GM19238 (cell line): ENCODE measurements around the gene GOLGA8R.
"Not testable (repeated sequence)": the region's sequence is repeated elsewhere in the genome, so short reads cannot be mapped to it uniquely, and the experiment has no call there.

Experiments used
- DNase-seq: peaks from one replicate; pipeline ENCODE4 v3.0.0; 2011; ENCODE audit warnings: low spot score; ENCODE audit not compliant: insufficient read length

GOLGA8R gene, protein sequence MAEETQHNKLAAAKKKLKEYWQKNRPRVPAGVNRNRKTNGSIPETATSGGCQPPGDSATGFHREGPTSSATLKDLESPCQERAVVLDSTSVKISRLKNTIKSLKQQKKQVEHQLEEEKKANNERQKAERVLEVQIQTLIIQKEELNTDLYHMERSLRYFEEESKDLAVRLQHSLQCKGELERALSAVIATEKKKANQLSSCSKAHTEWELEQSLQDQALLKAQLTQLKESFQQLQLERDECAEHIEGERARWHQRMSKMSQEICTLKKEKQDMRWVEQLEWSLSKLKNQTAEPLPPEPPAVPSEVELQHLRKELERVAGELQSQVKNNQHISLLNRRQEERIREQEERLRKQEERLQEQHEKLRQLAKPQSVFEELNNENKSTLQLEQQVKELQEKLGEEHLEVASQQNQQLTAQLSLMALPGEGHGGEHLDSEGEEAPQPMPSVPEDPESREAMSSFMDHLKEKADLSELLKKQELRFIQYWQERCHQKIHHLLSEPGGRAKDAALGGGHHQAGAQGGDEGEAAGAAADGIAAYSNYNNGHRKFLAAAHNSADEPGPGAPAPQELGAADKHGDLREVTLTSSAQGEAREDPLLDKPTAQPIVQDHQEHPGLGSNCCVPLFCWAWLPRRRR

GRCh38 chr15:30414160-30414559 lies at the start of gene GOLGA8R:
Gene GOLGA8R, minus strand, starts transcription at chr15:30414260. Its CDS starts 98 bp downstream, at chr15:30414162.
- DNase-seq, result not testable (repeated sequence)

- DNase-seq, result not testable (repeated sequence)
These were observed 49.8 kb upstream of the GOLGA8R start for GRCh38 chr15:30463849-30464248.

GRCh38 chr15:30462176-30462575 lies 48.1 kb upstream of the GOLGA8R start:
- DNase-seq, result not testable (repeated sequence)

DNA sequence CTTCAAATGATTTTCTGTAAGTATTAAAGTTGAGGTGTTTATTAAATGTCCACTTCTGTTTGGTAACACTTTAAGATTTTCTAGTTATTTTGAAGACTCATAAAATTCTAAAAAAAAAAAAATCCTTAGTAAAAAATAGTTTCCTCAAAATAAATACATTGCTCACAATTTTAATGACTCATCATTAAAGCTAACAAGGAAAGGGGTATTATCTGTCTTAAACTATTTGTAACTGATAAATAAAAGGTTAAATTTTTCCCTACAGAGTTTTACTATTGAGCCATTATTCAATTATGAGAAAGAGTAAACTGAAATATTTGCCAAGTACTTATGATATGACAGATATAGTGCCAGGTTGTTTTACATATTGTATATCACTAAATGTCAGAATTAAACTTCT lies 38.6 kb upstream of the GOLGA8R start:
- DNase-seq, result not testable (repeated sequence)

GRCh38 chr15:30438348-30438747 lies 24.3 kb upstream of the GOLGA8R start:
- DNase-seq, result not testable (repeated sequence)

- DNase-seq, result not testable (repeated sequence)
These were observed 21.8 kb upstream of the GOLGA8R start for GRCh38 chr15:30435878-30436277.

DNA sequence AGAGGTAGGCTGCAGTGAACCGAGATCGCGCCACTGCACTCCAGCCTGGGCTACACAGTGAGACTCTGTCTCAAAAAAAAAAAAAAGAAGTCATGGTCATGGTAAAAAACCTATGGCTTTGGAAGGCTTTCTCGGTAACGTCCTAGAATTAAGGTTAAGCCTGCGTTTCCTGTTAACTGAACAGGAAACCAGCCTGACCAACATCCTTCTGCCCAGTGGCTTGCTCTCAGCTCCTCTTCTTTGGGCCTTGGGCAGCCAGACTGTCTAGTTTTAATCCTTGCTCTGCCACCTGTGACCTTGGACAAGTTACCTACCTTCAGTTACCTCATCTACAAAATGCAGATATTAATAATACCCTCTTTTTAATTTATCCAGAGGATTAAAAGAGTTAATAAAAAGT lies 6.7 kb upstream of the GOLGA8R start:
- DNase-seq, result not testable (repeated sequence)

GRCh38 chr15:30407636-30408035 lies 6.4 kb downstream of the GOLGA8R start:
- not testable (repeated sequence) for DNase-seq

- DNase-seq, result not testable (repeated sequence)
These were observed 15.1 kb downstream of the GOLGA8R start for GRCh38 chr15:30398988-30399387.

GRCh38 chr15:30393664-30393991 lies 20.4 kb downstream of the GOLGA8R start:
- DNase-seq, result not testable (repeated sequence)

GRCh38 chr15:30392766-30393663 lies 21.0 kb downstream of the GOLGA8R start, which contains the start of gene CHRFAM7A:
Gene CHRFAM7A, minus strand, starts transcription at chr15:30393540. Its CDS starts 10,189 bp downstream, at chr15:30383351.
- not testable (repeated sequence) for DNase-seq

GRCh38 chr15:30386318-30386887 lies 27.7 kb downstream of the GOLGA8R start:
- not testable (repeated sequence) for DNase-seq

- DNase-seq, result not testable (repeated sequence)
These were observed 37.0 kb downstream of the GOLGA8R start for GRCh38 chr15:30377082-30377413.

GRCh38 chr15:30376375-30377081 lies 37.5 kb downstream of the GOLGA8R start:
- not testable (repeated sequence) for DNase-seq

DNA sequence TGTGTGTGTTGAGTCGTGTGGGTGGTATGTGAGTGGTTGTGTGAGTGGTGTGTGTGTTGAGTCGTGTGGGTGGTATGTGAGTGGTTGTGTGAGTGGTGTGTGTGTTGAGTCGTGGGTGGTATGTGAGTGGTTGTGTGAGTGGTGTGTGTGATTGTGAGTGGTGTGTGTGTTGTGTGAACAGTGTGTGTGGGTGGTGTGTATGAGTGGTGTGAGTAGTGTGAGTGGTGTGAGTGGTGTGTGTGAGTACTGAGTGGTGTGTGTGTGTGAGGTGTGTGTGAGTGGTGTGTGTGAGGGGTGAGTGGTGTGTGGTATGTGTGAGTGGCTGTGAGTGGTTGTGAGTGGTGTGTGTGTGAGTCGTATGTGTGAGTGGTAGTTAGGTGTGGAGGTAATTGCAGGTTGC lies 38.2 kb downstream of the GOLGA8R start:
- DNase-seq, result not testable (repeated sequence)

GRCh38 chr15:30374862-30375261 lies 39.2 kb downstream of the GOLGA8R start:
- not testable (repeated sequence) for DNase-seq

GRCh38 chr15:30368271-30368670 lies 45.8 kb downstream of the GOLGA8R start:
- DNase-seq, result not testable (repeated sequence)

DNA sequence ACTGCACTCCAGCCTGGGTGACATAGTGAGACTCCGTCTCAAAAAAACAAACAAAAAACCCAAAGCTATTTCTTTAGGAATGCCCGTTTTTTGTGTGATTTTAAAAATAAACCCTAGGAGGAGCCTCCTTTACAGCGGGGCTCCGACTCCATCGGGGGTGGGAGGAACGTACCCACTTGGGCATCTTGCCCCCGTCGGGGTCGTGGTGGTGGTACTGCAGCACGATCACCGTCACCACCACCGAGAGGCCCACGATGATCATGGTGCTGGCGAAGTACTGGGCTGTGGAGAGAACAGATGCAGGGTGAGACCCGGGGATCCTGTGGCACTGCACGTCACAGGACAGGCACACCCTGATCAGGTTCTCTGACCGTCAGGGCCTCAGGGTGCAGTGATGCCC lies 46.8 kb downstream of the GOLGA8R start:
- not testable (repeated sequence) for DNase-seq

DNA sequence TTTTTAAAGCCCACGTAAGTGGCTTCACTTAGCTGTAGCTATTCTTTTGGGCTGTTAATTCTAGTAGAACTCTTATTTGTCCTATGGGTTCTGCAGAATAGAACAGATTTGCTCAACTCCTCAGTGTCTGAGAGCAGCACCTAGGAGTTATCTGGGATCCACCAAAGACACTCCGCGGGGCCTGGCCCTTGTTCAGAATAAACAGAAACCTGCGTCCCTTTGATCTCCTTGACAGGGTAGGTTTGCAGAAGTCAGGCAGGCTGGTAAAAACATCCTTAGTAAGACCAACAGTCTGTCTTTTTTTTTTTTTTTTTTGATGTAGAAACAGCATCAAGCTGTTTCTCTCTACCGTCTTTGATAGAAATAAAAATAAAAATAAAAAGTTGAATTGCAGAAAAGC lies 52.7 kb downstream of the GOLGA8R start:
- not testable (repeated sequence) for DNase-seq

GRCh38 chr15:30360990-30361389 lies 53.1 kb downstream of the GOLGA8R start:
- DNase-seq, result not testable (repeated sequence)

DNA sequence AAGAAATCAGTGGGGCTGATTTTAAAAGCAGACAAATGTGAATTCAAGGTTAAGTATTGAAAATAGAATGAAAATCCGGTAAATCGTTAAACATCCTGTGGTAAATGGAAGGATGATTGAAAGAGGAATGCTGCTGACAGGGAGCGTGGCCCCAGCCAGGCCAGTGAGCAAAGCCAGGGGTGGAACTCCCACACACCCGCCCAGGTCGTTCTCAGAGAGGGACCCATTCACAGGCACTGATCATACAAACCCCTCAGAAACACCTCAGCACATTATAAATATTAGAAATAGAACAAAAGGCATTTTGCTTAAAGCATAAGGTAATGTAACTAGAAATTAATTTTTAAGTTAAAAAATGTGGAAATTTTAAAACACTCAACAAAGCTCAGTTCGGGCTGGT lies 59.0 kb downstream of the GOLGA8R start:
- DNase-seq, result not testable (repeated sequence)
